Choroid plexus epithelial cell (primary cell): ENCODE results near the gene HYAL1.
"Not testable (repeated sequence)": the region's sequence is repeated elsewhere in the genome, so short reads cannot be mapped to it uniquely, and the experiment has no call there.

Experiments used
- DNase-seq: peaks from one replicate; pipeline ENCODE4 v3.0.0-alpha.2; 2010; ENCODE audit warnings: low read depth
- H3K4me3 ChIP-seq: 2 replicates; pipeline ENCODE4 v1.5.1; 2011; ENCODE audit warnings: low read depth, mild to moderate bottlenecking, control low read depth, low read length, moderate library complexity
- CTCF ChIP-seq: conservative IDR thresholded peaks from 2 replicates; pipeline ENCODE4 v1.5.1; 2011; ENCODE audit warnings: low read depth, mild to moderate bottlenecking, control low read depth, inconsistent platforms, low read length, moderate library complexity

HYAL1 gene

DNA sequence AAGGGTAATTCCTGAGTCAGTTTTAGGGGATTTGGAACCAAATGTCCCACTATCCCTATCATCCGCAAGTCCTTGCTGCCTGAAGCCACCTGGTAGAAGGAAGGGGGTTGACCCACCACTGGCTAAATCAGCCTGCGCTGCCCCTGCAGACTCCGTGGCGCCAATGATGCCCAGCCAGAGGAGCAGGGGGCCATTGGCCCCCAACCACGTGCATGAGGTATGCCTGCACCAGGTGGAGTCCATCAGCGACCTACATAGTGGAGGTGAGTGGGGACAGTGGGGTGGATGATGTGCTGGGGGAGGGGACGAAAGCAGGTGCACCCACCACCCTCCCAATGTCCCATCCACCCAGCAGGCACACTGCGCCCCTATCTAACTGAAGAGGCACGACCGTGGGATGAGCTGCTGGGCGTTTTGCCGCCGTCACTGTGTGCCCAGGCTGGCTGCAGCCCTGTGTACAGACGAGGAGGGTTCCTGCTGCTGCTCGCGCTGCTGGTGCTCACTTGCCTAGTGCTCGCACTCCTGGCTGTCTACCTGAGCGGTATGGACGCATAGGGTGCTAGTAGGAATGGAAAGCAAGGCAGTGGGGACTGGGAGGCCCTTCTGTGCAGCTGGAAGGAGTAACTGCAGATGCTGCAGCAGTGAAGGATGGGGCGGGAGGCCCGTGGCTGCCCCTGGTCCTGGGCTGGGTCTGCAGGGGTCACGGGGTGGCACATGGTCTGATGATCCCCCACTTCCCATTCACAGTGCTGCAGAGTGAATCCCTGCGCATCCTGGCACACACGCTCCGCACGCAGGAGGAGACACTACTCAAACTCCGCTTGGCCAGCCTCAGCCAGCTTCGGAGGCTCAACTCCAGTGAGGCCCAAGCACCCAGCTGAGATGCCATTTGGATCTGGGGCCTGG is 16.8 kb downstream of the HYAL1 start:
- H3K4me3 ChIP-seq: no peak overlapping the region
- no peak for DNase-seq
- no peak for TF ChIP-seq CTCF

GRCh38 chr3:50284121-50284520 is 19.3 kb downstream of the HYAL1 start:
- not testable (repeated sequence) for H3K4me3 ChIP-seq, DNase-seq

DNA sequence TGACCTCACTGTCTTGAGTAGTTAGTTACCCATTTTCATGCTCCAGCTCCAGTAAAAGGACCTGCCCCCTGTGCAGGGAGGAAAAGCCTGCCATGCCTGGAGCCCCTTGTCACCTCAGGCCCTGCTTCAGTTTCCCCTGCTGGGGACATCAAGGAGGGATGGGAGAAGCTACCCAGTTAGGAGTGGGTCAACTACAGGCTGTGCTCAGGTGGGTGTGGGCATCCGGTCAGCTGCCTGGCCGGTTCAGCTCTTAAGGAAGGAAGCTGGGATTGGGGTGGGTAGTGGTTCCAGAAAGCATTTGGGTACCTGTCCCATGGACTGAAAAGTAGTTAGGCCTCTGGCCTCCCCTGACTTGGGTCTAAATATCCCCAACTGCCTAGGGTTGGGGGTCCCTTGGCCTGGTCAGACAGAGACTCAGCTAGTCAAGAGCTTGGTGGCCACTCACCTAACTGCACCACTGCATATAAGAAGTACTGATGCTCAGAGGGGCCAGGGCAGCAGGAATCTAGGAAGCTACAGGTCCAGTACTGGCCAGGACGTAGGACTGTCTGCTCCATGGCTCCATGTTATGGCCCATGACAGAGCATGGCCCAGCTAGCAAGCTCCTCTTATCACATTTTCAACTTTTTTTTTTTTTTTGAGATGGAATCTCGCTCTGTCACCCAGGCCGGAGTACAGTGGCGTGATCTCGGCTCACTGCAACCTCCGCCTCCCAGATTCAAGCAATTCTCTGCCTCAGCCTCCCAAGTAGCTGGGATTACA is 23.9 kb downstream of the HYAL1 start:
- H3K4me3 ChIP-seq: no peak overlapping the region
- TF ChIP-seq CTCF: no peak
- DNase-seq: no peak

- no peak for TF ChIP-seq CTCF
- no peak within 1 kb of the TSS for H3K4me3 ChIP-seq
- no peak for DNase-seq
Observed at GRCh38 chr3:50278880-50279224, 24.5 kb downstream of the HYAL1 start, which contains the start of gene LSMEM2. Gene LSMEM2, plus strand, starts transcription at chr3:50279087. Its CDS starts 27 bp downstream, at chr3:50279114.

GRCh38 chr3:50278123-50278879 is 25.1 kb downstream of the HYAL1 start:
- no peak overlapping the region for H3K4me3 ChIP-seq
- no peak for DNase-seq
- no peak for TF ChIP-seq CTCF

DNA sequence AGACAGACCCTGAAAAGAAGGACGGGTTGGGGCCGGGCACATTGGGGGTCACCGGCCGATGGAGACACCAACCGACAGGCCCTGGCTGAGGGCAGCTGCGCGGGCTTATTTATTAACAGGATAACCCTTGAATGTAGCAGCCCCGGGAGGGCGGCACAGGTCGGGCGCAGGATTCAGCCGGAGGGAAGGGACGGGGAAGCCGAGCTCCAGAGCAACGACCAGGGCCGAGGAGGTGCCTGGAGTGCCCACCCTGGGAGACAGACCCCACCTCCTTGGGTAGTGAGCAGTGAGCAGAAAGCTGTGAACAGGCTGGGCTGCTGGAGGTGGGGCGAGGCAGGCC is 26.6 kb downstream of the HYAL1 start:
- TF ChIP-seq CTCF: no peak
- H3K4me3 ChIP-seq: no peak overlapping the region
- no peak for DNase-seq
